ENCODE data around the gene MBNL1. TPM values are rescaled to one million over a fixed set of nuclear protein-coding genes. Genes with fewer than 3 reads are reported as not detected.

The MBNL1 gene
- total RNA-seq, 1 donor from 2014 or later, result 172 TPM

- intact Hi-C loops (cut with micrococcal nuclease), result loop anchor here (10.0 kb wide), 2 partner anchors 108 to 158 kb away; no protein-coding TSS in a partner anchor
- Histone ChIP-seq H3K4me1 (peaks cover 100% of the 10 kb centered on the region), H3K27me3 (ENCODE audit: low read depth) (no peaks in the 10 kb centered on the region), H3K4me3 (peak overlapping the region; percentile 32), H3K9me3 (replicated peaks) (no peaks in the 10 kb centered on the region), H3K36me3 (no peaks in the 10 kb centered on the region), H3K27ac (replicated peaks) (peak overlapping the region; percentile 99)
- no peak for DNase-seq
- TF ChIP-seq, protein P1, sequence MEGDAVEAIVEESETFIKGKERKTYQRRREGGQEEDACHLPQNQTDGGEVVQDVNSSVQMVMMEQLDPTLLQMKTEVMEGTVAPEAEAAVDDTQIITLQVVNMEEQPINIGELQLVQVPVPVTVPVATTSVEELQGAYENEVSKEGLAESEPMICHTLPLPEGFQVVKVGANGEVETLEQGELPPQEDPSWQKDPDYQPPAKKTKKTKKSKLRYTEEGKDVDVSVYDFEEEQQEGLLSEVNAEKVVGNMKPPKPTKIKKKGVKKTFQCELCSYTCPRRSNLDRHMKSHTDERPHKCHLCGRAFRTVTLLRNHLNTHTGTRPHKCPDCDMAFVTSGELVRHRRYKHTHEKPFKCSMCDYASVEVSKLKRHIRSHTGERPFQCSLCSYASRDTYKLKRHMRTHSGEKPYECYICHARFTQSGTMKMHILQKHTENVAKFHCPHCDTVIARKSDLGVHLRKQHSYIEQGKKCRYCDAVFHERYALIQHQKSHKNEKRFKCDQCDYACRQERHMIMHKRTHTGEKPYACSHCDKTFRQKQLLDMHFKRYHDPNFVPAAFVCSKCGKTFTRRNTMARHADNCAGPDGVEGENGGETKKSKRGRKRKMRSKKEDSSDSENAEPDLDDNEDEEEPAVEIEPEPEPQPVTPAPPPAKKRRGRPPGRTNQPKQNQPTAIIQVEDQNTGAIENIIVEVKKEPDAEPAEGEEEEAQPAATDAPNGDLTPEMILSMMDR (IDR thresholded peaks at IDR 0.05; ENCODE audit: borderline replicate concordance), result no peak
Measured at GRCh38 chr3:152276681-152277080, 8.0 kb downstream of the MBNL1 start.

DNA sequence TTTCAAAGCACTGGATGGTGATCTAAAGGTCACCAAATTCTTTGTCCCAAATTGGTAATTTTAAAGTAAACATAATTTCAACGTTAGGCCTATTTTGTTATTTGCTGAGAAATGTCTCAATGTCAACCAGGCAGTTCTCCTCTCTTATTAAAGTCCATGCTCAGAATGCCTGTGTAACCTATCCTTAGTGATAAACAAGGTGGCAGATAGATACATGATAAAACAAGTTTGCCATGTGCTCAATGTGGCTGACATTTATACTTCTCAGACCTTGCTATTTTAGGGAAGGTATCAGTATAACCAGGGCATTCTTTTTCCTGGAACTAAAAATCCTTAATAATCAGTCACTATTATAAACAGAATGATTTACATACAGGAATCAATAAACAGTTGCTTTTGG, 8.5 kb downstream of the MBNL1 start:
- Histone ChIP-seq H3K9me3 (replicated peaks) (no peaks in the 10 kb centered on the region), H3K27ac (replicated peaks) (peak overlapping the region; percentile 99), H3K36me3 (no peaks in the 10 kb centered on the region), H3K27me3 (ENCODE audit: low read depth) (no peaks in the 10 kb centered on the region), H3K4me1 (peaks cover 100% of the 10 kb centered on the region), H3K4me3 (peak overlapping the region; percentile 32)
- no peak for DNase-seq
- TF ChIP-seq, protein P1 (IDR thresholded peaks at IDR 0.05; ENCODE audit: borderline replicate concordance), result no peak
- intact Hi-C loops (cut with micrococcal nuclease), result loop anchor here (10.0 kb wide), 2 partner anchors 108 to 158 kb away; no protein-coding TSS in a partner anchor

DNA sequence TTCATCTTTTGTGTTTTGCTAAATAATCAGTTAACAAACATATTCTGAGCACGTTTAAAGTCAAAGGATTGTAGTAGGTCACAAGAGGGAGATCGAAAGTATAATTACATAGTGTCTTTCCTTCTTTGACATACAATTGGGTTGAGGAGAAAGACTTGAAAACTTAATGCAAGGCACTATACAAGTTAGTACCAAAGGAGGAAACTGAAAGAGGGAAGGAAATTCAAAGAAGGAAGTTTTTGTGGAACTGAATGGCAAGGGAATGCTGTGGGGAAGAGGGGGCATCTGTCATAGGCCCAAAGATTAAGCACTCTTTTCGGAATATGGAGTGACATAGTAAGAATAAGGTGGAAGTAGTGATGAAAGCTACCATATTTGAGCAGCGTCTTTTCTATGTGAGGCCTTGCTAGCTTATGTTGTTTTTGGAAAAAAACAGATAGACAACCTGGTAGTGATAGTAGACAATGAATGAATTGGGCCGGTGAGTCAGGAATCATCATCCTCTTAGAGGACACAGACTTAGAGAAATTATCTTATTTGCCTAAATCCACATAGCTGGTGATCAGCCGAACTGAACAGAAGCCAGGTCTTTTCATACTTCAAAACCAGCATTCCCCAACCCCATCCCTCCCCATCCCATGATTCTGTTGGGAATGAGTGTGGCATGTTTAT, 10.2 kb downstream of the MBNL1 start:
- H3K4me3 ChIP-seq, result peak overlapping the region; percentile 47
- H3K36me3 ChIP-seq, result no peaks in the 10 kb centered on the region
- peak overlapping the region; percentile 99 for H3K27ac ChIP-seq (replicated peaks)
- no peaks in the 10 kb centered on the region for H3K27me3 ChIP-seq (ENCODE audit: low read depth)
- intact Hi-C loops (cut with micrococcal nuclease), result loop anchor here (10.0 kb wide), 2 partner anchors 106 to 156 kb away; no protein-coding TSS in a partner anchor
- TF ChIP-seq, protein P1 (IDR thresholded peaks at IDR 0.05; ENCODE audit: borderline replicate concordance), result no peak
- DNase-seq, result no peak
- peaks cover 100% of the 10 kb centered on the region for H3K4me1 ChIP-seq
- H3K9me3 ChIP-seq (replicated peaks), result no peaks in the 10 kb centered on the region

- H3K9me3 ChIP-seq (replicated peaks), result no peaks in the 10 kb centered on the region
- intact Hi-C loops (cut with micrococcal nuclease), result loop anchor here (10.0 kb wide), 2 partner anchors 105 to 155 kb away; no protein-coding TSS in a partner anchor
- peak overlapping the region; percentile 99 for H3K27ac ChIP-seq (replicated peaks)
- no peak for DNase-seq
- no peaks in the 10 kb centered on the region for H3K36me3 ChIP-seq
- H3K4me1 ChIP-seq, result peaks cover 100% of the 10 kb centered on the region
- H3K4me3 ChIP-seq, result peak overlapping the region; percentile 47
- TF ChIP-seq, protein P1 (IDR thresholded peaks at IDR 0.05; ENCODE audit: borderline replicate concordance), result no peak
- no peaks in the 10 kb centered on the region for H3K27me3 ChIP-seq (ENCODE audit: low read depth)
Measured at GRCh38 chr3:152279479-152279878, 10.8 kb downstream of the MBNL1 start.

DNA sequence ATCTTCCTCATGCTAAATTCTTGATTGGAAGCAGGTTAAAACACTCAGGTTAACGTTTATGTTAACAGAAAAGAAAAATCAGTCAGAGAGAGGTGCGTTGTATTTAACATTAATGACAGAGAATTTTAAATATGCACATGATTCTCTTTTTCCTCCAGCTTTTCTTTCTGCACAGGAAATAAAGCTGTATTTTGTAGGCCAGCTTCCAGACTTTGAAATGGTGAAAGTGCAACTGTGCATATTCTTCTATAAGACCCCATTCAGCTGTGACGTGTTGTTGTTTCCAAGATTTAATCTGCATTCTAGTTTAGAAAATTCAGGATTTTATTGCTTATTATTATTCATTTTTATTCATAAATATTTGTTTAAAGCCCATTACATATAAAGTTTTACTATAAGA, 11.8 kb downstream of the MBNL1 start:
- no peaks in the 10 kb centered on the region for H3K36me3 ChIP-seq
- peak overlapping the region; percentile 99 for H3K27ac ChIP-seq (replicated peaks)
- H3K27me3 ChIP-seq (ENCODE audit: low read depth), result no peaks in the 10 kb centered on the region
- H3K4me1 ChIP-seq, result peaks cover 100% of the 10 kb centered on the region
- TF ChIP-seq, protein P1 (IDR thresholded peaks at IDR 0.05; ENCODE audit: borderline replicate concordance), result no peak
- peak overlapping the region; percentile 47 for H3K4me3 ChIP-seq
- no peaks in the 10 kb centered on the region for H3K9me3 ChIP-seq (replicated peaks)
- intact Hi-C loops (cut with micrococcal nuclease), result no loop called here
- DNase-seq, result no peak
